ENCODE results near the gene GLUD1. TPM values are rescaled to one million over a fixed set of nuclear protein-coding genes. Genes with fewer than 3 reads are reported as not detected.
"Not testable (repeated sequence)": the region's sequence is repeated elsewhere in the genome, so short reads cannot be mapped to it uniquely, and the experiment has no call there.

Gene GLUD1
- polyA plus RNA-seq, 1 donor from 2014 or later, result 107 TPM

- H4K20me1 ChIP-seq (ENCODE audit: insufficient read depth), result no peaks in the 10 kb centered on the region
- H2AFZ ChIP-seq (ENCODE audit: low read depth, low read length), result no peak overlapping the region
- H3K4me2 ChIP-seq (ENCODE audit: low read length), result no peak overlapping the region
- TF ChIP-seq CTCF (IDR thresholded peaks at IDR 0.05; ENCODE audit: poor library complexity, severe bottlenecking), result no peak
- H3K27me3 ChIP-seq (ENCODE audit: insufficient read depth, low read depth, low read length), result no peaks in the 10 kb centered on the region
- no peak overlapping the region for H3K4me3 ChIP-seq (ENCODE audit: low read length)
- H3K27ac ChIP-seq (ENCODE audit: low read length), result no peak overlapping the region
- no peaks in the 10 kb centered on the region for H3K79me2 ChIP-seq (replicated peaks; ENCODE audit: insufficient read depth, low read length)
- no peaks in the 10 kb centered on the region for H3F3A ChIP-seq (ENCODE audit: insufficient read depth, low read length, poor library complexity, severe bottlenecking)
- H3K9me3 ChIP-seq (ENCODE audit: low read length), result no peaks in the 10 kb centered on the region
- peaks cover 8% of the 10 kb centered on the region for H3K36me3 ChIP-seq (ENCODE audit: insufficient read depth, low read length)
- H3K9me2 ChIP-seq (ENCODE audit: insufficient read depth, low read length), result no peaks in the 10 kb centered on the region
- H3K9ac ChIP-seq (ENCODE audit: low read length), result no peak overlapping the region
Measured at GRCh38 chr10:87053111-87053510, 41.5 kb downstream of the GLUD1 start.

- H2AFZ ChIP-seq (ENCODE audit: low read depth, low read length), result no peak overlapping the region
- no peaks in the 10 kb centered on the region for H3K79me2 ChIP-seq (replicated peaks; ENCODE audit: insufficient read depth, low read length)
- H3K27me3 ChIP-seq (ENCODE audit: insufficient read depth, low read depth, low read length), result no peaks in the 10 kb centered on the region
- no peaks in the 10 kb centered on the region for H3K36me3 ChIP-seq (ENCODE audit: insufficient read depth, low read length)
- no peaks in the 10 kb centered on the region for H4K20me1 ChIP-seq (ENCODE audit: insufficient read depth)
- no peaks in the 10 kb centered on the region for H3K9me2 ChIP-seq (ENCODE audit: insufficient read depth, low read length)
- no peak overlapping the region for H3K4me2 ChIP-seq (ENCODE audit: low read length)
- no peak overlapping the region for H3K4me3 ChIP-seq (ENCODE audit: low read length)
- H3K9ac ChIP-seq (ENCODE audit: low read length), result no peak overlapping the region
- TF ChIP-seq EZH2 (IDR thresholded peaks at IDR 0.05; ENCODE audit: borderline replicate concordance, insufficient read depth, low read length, poor library complexity, severe bottlenecking), result no peak
- no peak for TF ChIP-seq SMC3 (conservative IDR thresholded peaks at IDR 0.05; ENCODE audit: poor library complexity)
- TF ChIP-seq RAD21 (conservative IDR thresholded peaks at IDR 0.05), result no peak
- TF ChIP-seq EP300 (conservative IDR thresholded peaks at IDR 0.05; ENCODE audit: poor library complexity, severe bottlenecking), result no peak
- no peak for TF ChIP-seq REST (IDR thresholded peaks at IDR 0.05; ENCODE audit: borderline replicate concordance)
- H3F3A ChIP-seq (ENCODE audit: insufficient read depth, low read length, poor library complexity, severe bottlenecking), result no peaks in the 10 kb centered on the region
- H3K9me3 ChIP-seq (ENCODE audit: low read length), result no peaks in the 10 kb centered on the region
- no peak overlapping the region for H3K27ac ChIP-seq (ENCODE audit: low read length)
Measured at GRCh38 chr10:87045434-87045938, 49.2 kb downstream of the GLUD1 start.

DNA sequence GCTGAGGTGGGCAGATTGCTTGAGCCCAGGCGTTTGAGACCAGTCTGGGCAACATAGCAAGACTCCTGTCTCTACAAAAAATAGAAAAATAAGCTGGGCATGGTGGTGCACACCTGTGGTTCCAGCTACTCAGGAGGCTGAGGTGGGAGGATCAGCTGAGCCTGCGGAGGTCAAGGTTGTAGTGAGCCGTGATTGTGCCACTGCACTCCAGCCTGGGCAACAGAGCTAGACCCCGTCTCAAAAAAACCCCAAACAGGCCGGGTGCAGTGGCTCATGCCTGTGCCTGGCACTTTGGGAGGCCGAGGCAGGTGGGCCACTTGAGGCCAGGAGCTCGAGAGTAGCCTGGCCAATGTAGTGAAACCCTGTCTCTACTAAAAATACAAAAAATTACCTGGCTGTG, 51.1 kb downstream of the GLUD1 start:
- H4K20me1 ChIP-seq (ENCODE audit: insufficient read depth); H3F3A ChIP-seq (ENCODE audit: insufficient read depth, low read length, poor library complexity, severe bottlenecking); H3K27me3 ChIP-seq (ENCODE audit: insufficient read depth, low read depth, low read length); H3K27ac ChIP-seq (ENCODE audit: low read length); H3K9ac ChIP-seq (ENCODE audit: low read length); H3K79me2 ChIP-seq (replicated peaks; ENCODE audit: insufficient read depth, low read length); H3K9me2 ChIP-seq (ENCODE audit: insufficient read depth, low read length); H3K4me2 ChIP-seq (ENCODE audit: low read length); H3K9me3 ChIP-seq (ENCODE audit: low read length); H3K36me3 ChIP-seq (ENCODE audit: insufficient read depth, low read length); H2AFZ ChIP-seq (ENCODE audit: low read depth, low read length); H3K4me3 ChIP-seq (ENCODE audit: low read length): not testable (repeated sequence)

Data from neural cell (in vitro differentiated cells).